Measurements from ENCODE around the gene ATP6V0A4. TPM values are rescaled to one million over a fixed set of nuclear protein-coding genes. Genes with fewer than 3 reads are reported as not detected.
A peak's percentile ranks its signal among the peaks of the same experiment; 100 is the strongest.

Gene ATP6V0A4
- total RNA-seq, 1 donor from 2014 or later, result not detected

GRCh38 chr7:138837627-138838026, 39.6 kb upstream of the ATP6V0A4 start:
- no peak for TF ChIP-seq CTCF (IDR thresholded peaks at IDR 0.05; ENCODE audit: borderline replicate concordance)
- Histone ChIP-seq H3K9me3 (replicated peaks) (no peaks in the 10 kb centered on the region), H3K27me3 (ENCODE audit: low read depth) (no peaks in the 10 kb centered on the region), H3K4me1 (peaks cover 10% of the 10 kb centered on the region), H3K36me3 (no peaks in the 10 kb centered on the region), H3K27ac (replicated peaks) (no peak overlapping the region), H3K4me3 (peak overlapping the region; percentile 36)
- intact Hi-C loops (cut with micrococcal nuclease), result no loop called here
- DNase-seq, result peak; percentile 32

- TF ChIP-seq CTCF (IDR thresholded peaks at IDR 0.05; ENCODE audit: borderline replicate concordance), result no peak
These were observed 37.1 kb upstream of the ATP6V0A4 start for GRCh38 chr7:138835087-138835486.

GRCh38 chr7:138834583-138834982, 36.6 kb upstream of the ATP6V0A4 start:
- no peak overlapping the region for H3K27ac ChIP-seq (replicated peaks)
- peaks cover 10% of the 10 kb centered on the region for H3K4me1 ChIP-seq
- H3K27me3 ChIP-seq (ENCODE audit: low read depth), result no peaks in the 10 kb centered on the region
- no peak for DNase-seq
- TF ChIP-seq CTCF (IDR thresholded peaks at IDR 0.05; ENCODE audit: borderline replicate concordance), result no peak
- no peaks in the 10 kb centered on the region for H3K9me3 ChIP-seq (replicated peaks)
- H3K4me3 ChIP-seq, result no peak overlapping the region
- intact Hi-C loops (cut with micrococcal nuclease), result no loop called here
- no peaks in the 10 kb centered on the region for H3K36me3 ChIP-seq

More at GRCh38 chr7:138835087-138835486, 37.1 kb upstream of the ATP6V0A4 start:
- no peaks in the 10 kb centered on the region for H3K9me3 ChIP-seq (replicated peaks)
- peaks cover 10% of the 10 kb centered on the region for H3K4me1 ChIP-seq
- no peak for DNase-seq
- H3K27me3 ChIP-seq (ENCODE audit: low read depth), result no peaks in the 10 kb centered on the region
- intact Hi-C loops (cut with micrococcal nuclease), result no loop called here
- H3K27ac ChIP-seq (replicated peaks), result no peak overlapping the region
- H3K4me3 ChIP-seq, result no peak overlapping the region
- H3K36me3 ChIP-seq, result no peaks in the 10 kb centered on the region

- intact Hi-C loops (cut with micrococcal nuclease), result no loop called here
- no peak overlapping the region for H3K4me3 ChIP-seq
- no peak for TF ChIP-seq CTCF (IDR thresholded peaks at IDR 0.05; ENCODE audit: borderline replicate concordance)
- H3K27me3 ChIP-seq (ENCODE audit: low read depth), result no peaks in the 10 kb centered on the region
- H3K27ac ChIP-seq (replicated peaks), result no peak overlapping the region
- no peak for DNase-seq
- no peaks in the 10 kb centered on the region for H3K36me3 ChIP-seq
- no peaks in the 10 kb centered on the region for H3K9me3 ChIP-seq (replicated peaks)
- H3K4me1 ChIP-seq, result peaks cover 10% of the 10 kb centered on the region
These were observed 35.6 kb upstream of the ATP6V0A4 start for GRCh38 chr7:138833596-138833995.

- H3K27ac ChIP-seq (replicated peaks), result no peak overlapping the region
- H3K36me3 ChIP-seq, result no peaks in the 10 kb centered on the region
- no peaks in the 10 kb centered on the region for H3K27me3 ChIP-seq (ENCODE audit: low read depth)
- no peaks in the 10 kb centered on the region for H3K9me3 ChIP-seq (replicated peaks)
- intact Hi-C loops (cut with micrococcal nuclease), result no loop called here
- H3K4me1 ChIP-seq, result peaks cover 7% of the 10 kb centered on the region
- no peak overlapping the region for H3K4me3 ChIP-seq
- DNase-seq, result no peak
- TF ChIP-seq CTCF (IDR thresholded peaks at IDR 0.05; ENCODE audit: borderline replicate concordance), result no peak
These were observed 35.0 kb upstream of the ATP6V0A4 start for GRCh38 chr7:138832966-138833365.

- Histone ChIP-seq H3K27me3 (ENCODE audit: low read depth) (peaks cover 5% of the 10 kb centered on the region), H3K36me3 (no peaks in the 10 kb centered on the region), H3K9me3 (replicated peaks) (no peaks in the 10 kb centered on the region), H3K4me1 (no peaks in the 10 kb centered on the region), H3K27ac (replicated peaks) (no peak overlapping the region), H3K4me3 (no peak overlapping the region)
- TF ChIP-seq CTCF (IDR thresholded peaks at IDR 0.05; ENCODE audit: borderline replicate concordance), result no peak
- intact Hi-C loops (cut with micrococcal nuclease), result no loop called here
- no peak for DNase-seq
These were observed 31.3 kb upstream of the ATP6V0A4 start for GRCh38 chr7:138829335-138829734.
